CD4-positive, CD25-positive, alpha-beta regulatory T cell (primary cell): ENCODE data around the gene UBQLN3. TPM values are rescaled to one million over a fixed set of nuclear protein-coding genes. Genes with fewer than 3 reads are reported as not detected.

ENCODE experiments used
- ATAC-seq, 2 donors: fragments of 150-1000 bp; cut with Tn5 transposase; one replicate each; pipeline ENCODE4 v1.10.0; 2021; ENCODE audit warnings: low read depth in 2 of 2, moderate number of reproducible peaks in 2 of 2, moderate library complexity in 1 of 2
- DNase-seq, 3 donors: peaks; one replicate each; pipeline versions ENCODE4 v3.0.0 to v3.0.0-alpha.2; 2012 to 2022; ENCODE audit warnings: mixed read lengths in 1 of 3
- H3K27ac ChIP-seq: one replicate; pipeline ENCODE4 v1.7.0; 2013; ENCODE audit warnings: mild to moderate bottlenecking, low read length; ENCODE audit not compliant: insufficient read depth, poor library complexity, severe bottlenecking
- H3K27me3 ChIP-seq: one replicate; pipeline ENCODE4 v1.7.0; 2013; ENCODE audit warnings: low read length; ENCODE audit not compliant: control insufficient read depth, insufficient read depth
- H3K36me3 ChIP-seq: one replicate; pipeline ENCODE4 v1.7.0; 2013; ENCODE audit warnings: mild to moderate bottlenecking, low read length, moderate library complexity; ENCODE audit not compliant: control insufficient read depth, insufficient read depth
- H3K4me1 ChIP-seq: 2 replicates; pipeline ENCODE4 v1.7.0; 2013; ENCODE audit warnings: mild to moderate bottlenecking, low read length; ENCODE audit not compliant: insufficient read depth, control insufficient read depth, poor library complexity, severe bottlenecking
- H3K4me3 ChIP-seq: one replicate; pipeline ENCODE4 v1.7.0; 2013; ENCODE audit warnings: low read depth, mild to moderate bottlenecking, low read length, moderate library complexity
- H3K9me3 ChIP-seq, 2 experiments: 1 replicate in 1 of 2; 2 replicates in 1 of 2; pipeline ENCODE4 v1.7.0; 2013; ENCODE audit warnings: low read length in 2 of 2, mild to moderate bottlenecking in 1 of 2, moderate library complexity in 1 of 2; ENCODE audit not compliant: control insufficient read depth in 2 of 2
- H3K27ac Mint-ChIP-seq, 3 donors: one replicate each; pipeline ENCODE4 v1.8.0; 2020 to 2022; ENCODE audit warnings: mild to moderate bottlenecking in 3 of 3, mixed read lengths in 3 of 3, moderate library complexity in 2 of 3
- H3K27me3 Mint-ChIP-seq: one replicate; pipeline ENCODE4 v1.8.0; 2022; ENCODE audit warnings: mild to moderate bottlenecking, mixed read lengths
- H3K36me3 Mint-ChIP-seq: one replicate; pipeline ENCODE4 v1.8.0; 2020; ENCODE audit warnings: mixed read lengths
- H3K4me1 Mint-ChIP-seq, 4 donors: one replicate each; pipeline ENCODE4 v1.8.0; 2020 to 2022; ENCODE audit warnings: mixed read lengths in 4 of 4, mild to moderate bottlenecking in 1 of 4
- H3K4me3 Mint-ChIP-seq, 4 donors: one replicate each; pipeline ENCODE4 v1.8.0; 2020 to 2022; ENCODE audit warnings: mild to moderate bottlenecking in 4 of 4, mixed read lengths in 4 of 4, moderate library complexity in 3 of 4
- H3K9me3 Mint-ChIP-seq, 7 donors: one replicate each; pipeline ENCODE4 v1.8.0; 2020 to 2022; ENCODE audit warnings: mixed read lengths in 7 of 7, mild to moderate bottlenecking in 3 of 7, moderate library complexity in 2 of 7
- polyA plus RNA-seq, 4 donors: library from polyadenylated mRNA; unstranded; fragments of 300-500 nt; fragmentation: Illumina TruSeq; gene quantifications; one replicate each; pipeline ENCODE4 v1.2.3, GENCODE V29; 2021
- total RNA-seq: library from RNA; stranded (reverse); gene quantifications from one replicate; pipeline ENCODE4 v1.2.3, GENCODE V29; 2022

Gene UBQLN3
- total and polyA plus RNA-seq, 5 donors from 2014 or later = 0.49 TPM; not detected in 4

DNA sequence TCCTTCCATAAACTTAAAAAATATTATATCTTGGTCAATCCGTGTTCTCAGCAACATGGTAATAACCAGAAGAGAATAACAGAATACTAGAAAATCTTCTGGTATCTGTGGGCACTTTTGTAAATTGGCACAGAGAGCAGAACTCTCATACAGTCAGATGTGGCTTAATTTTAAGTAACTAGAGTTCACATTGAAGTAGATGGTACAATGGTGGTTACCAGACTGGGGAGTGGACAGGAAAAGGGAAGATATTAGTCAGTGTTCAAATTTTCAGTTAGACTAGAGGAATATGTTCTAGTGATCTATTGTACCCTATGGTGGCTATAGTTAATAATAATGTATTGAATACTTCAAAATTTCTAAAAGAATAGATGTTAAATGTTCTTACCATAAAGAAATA lies 31.7 kb upstream of the UBQLN3 start:
- Mint-ChIP-seq H3K9me3 (peaks cover 0 to 3% (median 0%) of the 10 kb centered on the region in 7 donors), H3K27me3 (peaks cover 5% of the 10 kb centered on the region), H3K36me3 (peaks cover 3% of the 10 kb centered on the region), H3K4me3 (no peak overlapping the region), H3K4me1 (no peaks in the 10 kb centered on the region), H3K27ac (no peak overlapping the region)
- Histone ChIP-seq H3K36me3 (no peaks in the 10 kb centered on the region), H3K27me3 (peaks cover 2% of the 10 kb centered on the region), H3K9me3 (no peaks in the 10 kb centered on the region), H3K27ac (no peak overlapping the region), H3K4me3 (no peak overlapping the region), H3K4me1 (no peaks in the 10 kb centered on the region)
- no peak for ATAC-seq
- DNase-seq = no peak

DNA sequence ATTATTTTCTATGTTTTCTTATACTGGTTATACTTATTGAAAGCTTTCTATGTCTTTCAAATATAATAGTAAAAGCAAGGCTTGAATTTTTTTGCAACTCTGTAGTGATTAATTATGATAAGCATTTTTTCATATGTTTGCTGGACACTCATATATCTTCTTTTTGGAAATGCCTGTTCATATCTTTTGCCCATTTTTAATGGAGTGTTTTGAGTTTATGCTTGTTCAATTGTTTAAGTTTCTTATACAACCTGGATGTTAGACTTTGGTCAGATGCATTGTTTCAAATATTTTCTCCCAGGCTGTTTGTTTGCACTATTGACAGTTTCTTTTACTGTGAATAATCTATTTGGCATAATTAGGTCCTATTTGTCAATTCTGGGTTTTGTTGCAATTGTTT lies 26.7 kb upstream of the UBQLN3 start:
- H3K9me3 ChIP-seq = no peaks in the 10 kb centered on the region
- no peaks in the 10 kb centered on the region for H3K4me1 Mint-ChIP-seq
- peaks cover 0 to 3% (median 0%) of the 10 kb centered on the region in 7 donors for H3K9me3 Mint-ChIP-seq
- DNase-seq (no peak), ATAC-seq (no peak)
- no peak overlapping the region for H3K4me3 ChIP-seq
- no peak overlapping the region for H3K27ac Mint-ChIP-seq
- no peak overlapping the region for H3K27ac ChIP-seq
- no peaks in the 10 kb centered on the region for H3K36me3 ChIP-seq
- no peaks in the 10 kb centered on the region for H3K4me1 ChIP-seq
- H3K27me3 ChIP-seq = peaks cover 2% of the 10 kb centered on the region
- peaks cover 5% of the 10 kb centered on the region for H3K27me3 Mint-ChIP-seq
- H3K36me3 Mint-ChIP-seq = peaks cover 3% of the 10 kb centered on the region
- H3K4me3 Mint-ChIP-seq = no peak overlapping the region

DNA sequence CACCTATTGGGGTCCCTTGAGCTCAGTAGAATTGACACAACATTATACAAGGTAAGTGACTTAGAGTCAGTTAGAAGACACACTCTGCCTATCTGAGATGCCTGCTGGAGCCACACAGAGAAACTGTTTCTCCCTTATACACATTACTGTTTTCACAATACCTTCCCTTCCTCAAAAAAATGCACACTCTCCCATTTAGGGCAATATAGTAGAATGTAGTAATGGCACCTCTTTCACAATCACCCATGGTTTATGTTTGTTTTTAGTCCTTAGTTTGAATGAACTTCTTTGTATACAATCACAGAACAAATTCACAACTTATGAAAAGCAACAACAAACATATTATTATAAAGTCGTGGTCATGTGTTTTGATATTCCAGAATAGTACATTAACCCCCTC lies 24.3 kb upstream of the UBQLN3 start:
- Histone ChIP-seq H3K9me3 (no peaks in the 10 kb centered on the region), H3K27me3 (no peaks in the 10 kb centered on the region), H3K4me3 (no peak overlapping the region), H3K4me1 (no peaks in the 10 kb centered on the region), H3K36me3 (no peaks in the 10 kb centered on the region), H3K27ac (no peak overlapping the region)
- Mint-ChIP-seq H3K27me3 (peaks cover 5% of the 10 kb centered on the region), H3K4me3 (no peak overlapping the region), H3K9me3 (peaks cover 0 to 3% (median 0%) of the 10 kb centered on the region in 7 donors), H3K36me3 (peaks cover 3% of the 10 kb centered on the region), H3K27ac (no peak overlapping the region), H3K4me1 (no peaks in the 10 kb centered on the region)
- no peak for DNase-seq
- no peak for ATAC-seq

DNA sequence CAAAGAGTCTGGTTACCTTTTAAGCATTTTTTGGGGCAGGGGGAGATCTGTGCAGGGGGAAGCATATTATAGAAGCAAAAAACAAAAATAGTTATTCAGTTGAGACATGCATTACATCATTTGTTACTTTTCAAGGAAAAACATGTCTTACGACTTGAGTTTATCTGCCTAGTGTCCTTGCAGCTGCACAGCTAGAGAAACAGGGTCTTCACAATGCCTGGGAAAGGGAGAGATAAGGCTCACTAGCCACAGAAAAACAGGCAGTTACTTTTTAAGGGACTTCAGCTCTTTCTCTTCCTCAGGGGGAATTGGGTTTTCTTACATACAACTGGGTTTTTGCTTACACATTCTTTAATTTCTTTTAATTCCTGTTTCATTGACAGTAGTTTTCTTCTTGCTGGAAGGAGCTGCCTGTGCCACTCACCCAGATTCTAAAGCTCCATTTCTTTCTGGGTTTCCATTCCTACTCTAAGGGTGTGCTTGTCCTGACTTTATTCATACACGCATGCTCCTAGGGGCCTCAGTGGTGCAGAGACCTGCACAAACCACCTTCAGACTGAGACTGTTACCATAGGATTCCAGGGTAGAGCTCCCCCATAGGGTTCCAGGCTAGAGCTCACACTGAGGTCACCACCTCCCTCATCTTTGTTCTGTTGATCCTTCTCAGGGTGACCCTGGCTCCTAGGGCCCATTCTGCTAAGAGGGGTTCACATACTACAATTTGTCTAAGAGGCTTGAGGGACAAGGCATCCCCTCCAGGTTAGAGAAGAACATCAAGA lies 21.5 kb upstream of the UBQLN3 start:
- no peaks in the 10 kb centered on the region for H3K36me3 Mint-ChIP-seq
- no peaks in the 10 kb centered on the region for H3K36me3 ChIP-seq
- DNase-seq (no peak), ATAC-seq (no peak)
- H3K9me3 Mint-ChIP-seq = no peaks in the 10 kb centered on the region
- H3K9me3 ChIP-seq = no peaks in the 10 kb centered on the region
- no peak overlapping the region for H3K4me3 Mint-ChIP-seq
- no peaks in the 10 kb centered on the region for H3K4me1 ChIP-seq
- H3K4me3 ChIP-seq = no peak overlapping the region
- no peaks in the 10 kb centered on the region for H3K27me3 ChIP-seq
- peak overlapping the region in 1 of 3 donors; percentile 23 for H3K27ac Mint-ChIP-seq
- H3K27me3 Mint-ChIP-seq = no peaks in the 10 kb centered on the region
- H3K4me1 Mint-ChIP-seq = no peaks in the 10 kb centered on the region
- H3K27ac ChIP-seq = no peak overlapping the region

DNA sequence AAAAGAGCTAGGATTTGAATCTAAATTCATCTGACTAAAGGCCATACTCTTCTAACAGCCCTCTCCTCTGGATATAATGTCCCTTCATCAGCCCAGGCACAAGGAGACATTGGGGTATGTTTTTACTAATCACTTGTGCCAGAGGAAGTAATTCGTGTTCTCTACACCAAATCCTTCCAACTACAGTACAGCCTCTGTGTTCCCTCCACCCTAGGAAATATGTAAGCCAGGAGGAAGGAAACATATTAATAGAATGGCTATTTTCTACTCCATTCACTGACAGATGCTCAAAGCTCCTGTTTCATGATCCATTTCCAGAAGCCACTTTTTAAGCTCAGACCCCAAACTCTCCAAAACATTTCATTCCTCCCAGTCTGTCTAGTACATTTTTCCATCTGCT lies 18.7 kb upstream of the UBQLN3 start:
- no peak overlapping the region for H3K27ac Mint-ChIP-seq
- Histone ChIP-seq H3K27ac (no peak overlapping the region), H3K9me3 (no peaks in the 10 kb centered on the region), H3K4me1 (no peaks in the 10 kb centered on the region), H3K27me3 (no peaks in the 10 kb centered on the region), H3K36me3 (no peaks in the 10 kb centered on the region), H3K4me3 (no peak overlapping the region)
- ATAC-seq = no peak
- H3K36me3 Mint-ChIP-seq = no peaks in the 10 kb centered on the region
- no peak overlapping the region for H3K4me3 Mint-ChIP-seq
- H3K27me3 Mint-ChIP-seq = no peaks in the 10 kb centered on the region
- no peaks in the 10 kb centered on the region for H3K4me1 Mint-ChIP-seq
- no peak for DNase-seq
- H3K9me3 Mint-ChIP-seq = no peaks in the 10 kb centered on the region

DNA sequence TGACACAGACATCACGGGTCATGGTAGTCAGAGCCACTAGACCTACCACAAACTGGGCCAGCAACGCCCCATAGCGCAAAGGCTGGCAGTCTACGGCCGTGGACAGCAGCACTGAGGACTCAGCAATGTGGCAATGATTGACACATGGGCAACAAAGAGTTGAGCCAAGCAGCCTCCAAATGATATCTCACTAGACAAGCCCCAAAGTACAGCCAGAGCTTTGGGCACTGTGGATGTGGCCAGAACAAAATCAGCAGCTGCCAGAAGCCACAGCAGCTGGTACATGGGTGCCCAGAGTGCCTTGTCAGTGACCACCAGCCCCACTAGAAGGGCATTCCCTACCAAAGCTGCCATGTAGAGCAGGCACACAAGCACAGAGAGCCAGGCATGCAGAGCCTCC lies 18.0 kb upstream of the UBQLN3 start:
- H3K9me3 ChIP-seq = no peaks in the 10 kb centered on the region
- no peak overlapping the region for H3K27ac Mint-ChIP-seq
- H3K4me1 Mint-ChIP-seq = no peaks in the 10 kb centered on the region
- no peak overlapping the region for H3K4me3 Mint-ChIP-seq
- no peak overlapping the region for H3K4me3 ChIP-seq
- H3K36me3 ChIP-seq = no peaks in the 10 kb centered on the region
- H3K27me3 ChIP-seq = no peaks in the 10 kb centered on the region
- no peaks in the 10 kb centered on the region for H3K36me3 Mint-ChIP-seq
- H3K4me1 ChIP-seq = no peaks in the 10 kb centered on the region
- no peaks in the 10 kb centered on the region for H3K9me3 Mint-ChIP-seq
- DNase-seq (no peak), ATAC-seq (no peak)
- H3K27ac ChIP-seq = no peak overlapping the region
- H3K27me3 Mint-ChIP-seq = no peaks in the 10 kb centered on the region

DNA sequence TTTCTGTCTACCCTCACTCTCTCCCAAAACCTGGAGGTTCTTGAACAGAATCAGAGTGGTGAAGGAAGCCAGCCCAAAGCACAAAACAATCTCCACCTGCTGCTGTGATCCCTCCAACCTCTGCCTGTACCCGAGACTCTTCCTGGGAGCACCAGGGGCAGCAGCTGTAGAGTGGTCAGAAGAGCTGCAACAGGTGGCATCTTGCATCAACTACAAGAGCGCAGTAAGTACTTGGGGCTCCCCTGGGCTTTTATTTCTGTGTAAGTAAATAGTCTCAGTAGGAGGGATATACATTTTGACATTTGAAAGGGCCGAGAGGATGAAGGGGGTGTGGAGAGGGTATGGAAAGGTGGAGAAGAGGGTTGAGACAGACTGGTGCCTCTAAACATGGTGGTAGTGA lies 15.0 kb upstream of the UBQLN3 start:
- no peak overlapping the region for H3K4me3 Mint-ChIP-seq
- no peaks in the 10 kb centered on the region for H3K36me3 Mint-ChIP-seq
- no peak overlapping the region for H3K27ac ChIP-seq
- no peak for DNase-seq
- H3K9me3 Mint-ChIP-seq = no peaks in the 10 kb centered on the region
- no peaks in the 10 kb centered on the region for H3K27me3 ChIP-seq
- no peaks in the 10 kb centered on the region for H3K27me3 Mint-ChIP-seq
- no peaks in the 10 kb centered on the region for H3K4me1 ChIP-seq
- no peak for ATAC-seq
- H3K9me3 ChIP-seq = no peaks in the 10 kb centered on the region
- H3K27ac Mint-ChIP-seq = no peak overlapping the region
- H3K4me1 Mint-ChIP-seq = no peaks in the 10 kb centered on the region
- H3K36me3 ChIP-seq = no peaks in the 10 kb centered on the region
- H3K4me3 ChIP-seq = no peak overlapping the region

DNA sequence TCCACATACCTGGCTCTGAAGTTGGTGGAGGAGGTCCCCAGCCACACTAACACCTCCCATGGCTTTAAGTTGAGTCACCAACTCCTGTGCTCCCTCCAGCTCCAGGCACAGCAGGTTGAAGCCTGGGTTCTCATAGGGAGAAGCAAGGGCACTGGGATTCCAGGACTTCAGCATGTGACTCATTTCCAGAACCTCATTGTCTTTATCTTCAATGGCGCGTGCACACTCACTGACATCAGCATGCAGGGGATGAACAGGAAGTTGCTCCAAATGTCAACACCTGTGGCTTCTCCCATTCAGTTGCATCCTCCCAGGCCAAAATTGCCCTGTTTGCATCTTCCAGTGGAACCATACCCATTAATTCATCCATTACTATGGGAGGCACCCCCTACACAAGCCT lies 12.6 kb upstream of the UBQLN3 start:
- H3K27ac ChIP-seq = no peak overlapping the region
- ATAC-seq = no peak
- H3K27me3 ChIP-seq = no peaks in the 10 kb centered on the region
- Mint-ChIP-seq H3K4me1 (no peaks in the 10 kb centered on the region), H3K27ac (no peak overlapping the region), H3K27me3 (no peaks in the 10 kb centered on the region), H3K36me3 (no peaks in the 10 kb centered on the region), H3K4me3 (no peak overlapping the region), H3K9me3 (peaks cover 0 to 1% (median 0%) of the 10 kb centered on the region in 7 donors)
- no peaks in the 10 kb centered on the region for H3K36me3 ChIP-seq
- H3K9me3 ChIP-seq = no peaks in the 10 kb centered on the region
- no peak overlapping the region for H3K4me3 ChIP-seq
- no peak for DNase-seq
- H3K4me1 ChIP-seq = no peaks in the 10 kb centered on the region
